SK-N-SH treated with all-trans-retinoic acid at 6 μM for 48 hours (cell line): Measurements from ENCODE around the gene ATP1B1.

Experiments used
- ATAC-seq: fragments of 200-7000 bp; cut with Tn5 transposase; 3 replicates; pipeline ENCODE4 v1.9.1; 2020; ENCODE audit warnings: mild to moderate bottlenecking, moderate library complexity
- ARNTL ChIP-seq: fragments of 450-650 bp; formaldehyde crosslinking; IDR thresholded peaks from 2 replicates; pipeline ENCODE4 v1.5.0; 2020; ENCODE audit warnings: low read depth, mild to moderate bottlenecking, moderate library complexity, borderline replicate concordance
- CREB5 ChIP-seq: fragments of 250-450 bp; sonication (Bioruptor Pico); IDR thresholded peaks from 2 replicates; pipeline ENCODE4 v1.5.1; 2020; ENCODE audit warnings: low read depth, mild to moderate bottlenecking, moderate library complexity
- CSDC2 ChIP-seq: fragments of 250-450 bp; sonication (Bioruptor Pico); IDR thresholded peaks from 2 replicates; pipeline ENCODE4 v1.5.0; 2020; ENCODE audit warnings: mild to moderate bottlenecking, moderate library complexity
- ESRRG ChIP-seq: fragments of 250-450 bp; sonication (Bioruptor Pico); IDR thresholded peaks from 2 replicates; pipeline ENCODE4 v1.6.1; 2021; ENCODE audit warnings: mild to moderate bottlenecking
- GLIS3 ChIP-seq: fragments of 250-450 bp; sonication (Bioruptor Pico); IDR thresholded peaks from 2 replicates; pipeline ENCODE4 v1.5.0; 2020; ENCODE audit warnings: mild to moderate bottlenecking, moderate library complexity
- ISL1 ChIP-seq: fragments of 250-450 bp; sonication (Bioruptor Pico); IDR thresholded peaks from 2 replicates; pipeline ENCODE4 v2.1.2; 2022; ENCODE audit warnings: mild to moderate bottlenecking, moderate library complexity
- OSR1 ChIP-seq: fragments of 250-450 bp; sonication (Bioruptor Pico); IDR thresholded peaks from 2 replicates; pipeline ENCODE4 v1.8.0; 2022; ENCODE audit warnings: moderate library complexity, mild to moderate bottlenecking, inconsistent platforms
- PATZ1 ChIP-seq: fragments of 250-450 bp; sonication (Bioruptor Pico); IDR thresholded peaks from 2 replicates; pipeline ENCODE4 v1.8.0; 2020; ENCODE audit warnings: mild to moderate bottlenecking, moderate library complexity, borderline replicate concordance
- PPARA ChIP-seq: fragments of 250-450 bp; sonication (Bioruptor Pico); IDR thresholded peaks from 2 replicates; pipeline ENCODE4 v1.5.0; 2020; ENCODE audit warnings: mild to moderate bottlenecking, borderline replicate concordance
- RARB ChIP-seq: fragments of 250-450 bp; sonication (Bioruptor Pico); IDR thresholded peaks from 2 replicates; pipeline ENCODE4 v1.8.0; 2021; ENCODE audit warnings: mild to moderate bottlenecking, moderate library complexity
- SNAI2 ChIP-seq: fragments of 250-450 bp; sonication (Bioruptor Pico); IDR thresholded peaks from 2 replicates; pipeline ENCODE4 v1.5.0; 2020; ENCODE audit warnings: mild to moderate bottlenecking, moderate library complexity
- TCF4 ChIP-seq: fragments of 250-450 bp; sonication (Bioruptor Pico); IDR thresholded peaks from 2 replicates; pipeline ENCODE4 v1.8.0; 2021; ENCODE audit warnings: mild to moderate bottlenecking, moderate library complexity, borderline replicate concordance
- TOX ChIP-seq: fragments of 250-450 bp; sonication (Bioruptor Pico); IDR thresholded peaks from 2 replicates; pipeline ENCODE4 v1.8.0; 2021; ENCODE audit warnings: mild to moderate bottlenecking, moderate library complexity, borderline replicate concordance
- TSHZ2 ChIP-seq: fragments of 250-450 bp; sonication (Bioruptor Pico); IDR thresholded peaks from 2 replicates; pipeline ENCODE4 v1.5.0; 2020; ENCODE audit warnings: mild to moderate bottlenecking, moderate library complexity
- ZC3H10 ChIP-seq: fragments of 250-450 bp; sonication (Bioruptor Pico); IDR thresholded peaks from 2 replicates; pipeline ENCODE4 v1.5.1; 2021; ENCODE audit warnings: mild to moderate bottlenecking, moderate library complexity
- ZFP30 ChIP-seq: fragments of 450-650 bp; formaldehyde crosslinking; IDR thresholded peaks from 2 replicates; pipeline ENCODE4 v1.5.0; 2022; ENCODE audit warnings: mild to moderate bottlenecking, moderate library complexity
- ZNF8 ChIP-seq: fragments of 450-650 bp; formaldehyde crosslinking; IDR thresholded peaks from 2 replicates; pipeline ENCODE4 v1.5.0; 2020; ENCODE audit warnings: mild to moderate bottlenecking, moderate library complexity
- TF ChIP-seq, protein P1 (sequence below): fragments of 250-450 bp; sonication (Bioruptor Pico); IDR thresholded peaks from 2 replicates; pipeline ENCODE4 v1.8.0; 2021; ENCODE audit warnings: low read depth, mild to moderate bottlenecking, moderate library complexity, borderline replicate concordance

The ATP1B1 gene

DNA sequence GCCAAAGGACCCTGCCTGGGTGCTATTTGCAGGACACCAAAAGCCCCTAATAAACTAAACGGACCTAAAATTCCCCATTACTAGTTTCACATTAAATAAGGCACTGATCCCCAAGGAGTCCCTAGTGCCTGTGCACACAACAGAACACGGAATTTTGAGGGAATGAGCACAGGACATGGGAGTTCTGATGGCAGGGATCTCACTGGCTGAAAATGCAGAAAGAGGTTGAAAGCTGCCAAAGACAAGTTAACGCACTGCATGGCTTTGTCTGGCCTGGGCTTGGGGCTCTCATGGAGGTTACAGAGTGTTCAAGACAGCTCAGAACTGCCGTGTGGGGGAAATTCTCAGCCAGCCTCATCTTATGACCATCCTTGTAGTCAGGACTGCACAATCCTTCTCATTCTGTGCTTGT is 15.6 kb upstream of the ATP1B1 start:
- no peak for TF ChIP-seq ARNTL (CRISPR knock-in tag)
- TF ChIP-seq PPARA (CRISPR knock-in tag): no peak
- TF ChIP-seq ISL1: no peak
- no peak for TF ChIP-seq GLIS3 (CRISPR knock-in tag)
- TF ChIP-seq ZFP30: no peak
- no peak for ATAC-seq

- peak; percentile 44 for ATAC-seq
Measured at GRCh38 chr1:169091480-169091941, 15.0 kb upstream of the ATP1B1 start.

GRCh38 chr1:169092399-169092798 is 14.1 kb upstream of the ATP1B1 start:
- no peak for TF ChIP-seq TSHZ2 (CRISPR knock-in tag)
- TF ChIP-seq TOX (CRISPR knock-in tag): no peak
- no peak for TF ChIP-seq CREB5 (CRISPR knock-in tag)
- no peak for ATAC-seq

More at GRCh38 chr1:169091480-169091941, 15.0 kb upstream of the ATP1B1 start:
- TF ChIP-seq CSDC2 (no peak), TSHZ2 (CRISPR knock-in tag) (no peak), ISL1 (no peak), ESRRG (CRISPR knock-in tag) (no peak), OSR1 (no peak), PPARA (CRISPR knock-in tag) (no peak), SNAI2 (no peak), ZNF8 (CRISPR knock-in tag) (no peak), GLIS3 (CRISPR knock-in tag) (no peak), ZC3H10 (CRISPR knock-in tag) (no peak), PATZ1 (CRISPR knock-in tag) (no peak), RARB (CRISPR knock-in tag) (no peak), TCF4 (CRISPR knock-in tag) (no peak)
- TF ChIP-seq, protein P1, sequence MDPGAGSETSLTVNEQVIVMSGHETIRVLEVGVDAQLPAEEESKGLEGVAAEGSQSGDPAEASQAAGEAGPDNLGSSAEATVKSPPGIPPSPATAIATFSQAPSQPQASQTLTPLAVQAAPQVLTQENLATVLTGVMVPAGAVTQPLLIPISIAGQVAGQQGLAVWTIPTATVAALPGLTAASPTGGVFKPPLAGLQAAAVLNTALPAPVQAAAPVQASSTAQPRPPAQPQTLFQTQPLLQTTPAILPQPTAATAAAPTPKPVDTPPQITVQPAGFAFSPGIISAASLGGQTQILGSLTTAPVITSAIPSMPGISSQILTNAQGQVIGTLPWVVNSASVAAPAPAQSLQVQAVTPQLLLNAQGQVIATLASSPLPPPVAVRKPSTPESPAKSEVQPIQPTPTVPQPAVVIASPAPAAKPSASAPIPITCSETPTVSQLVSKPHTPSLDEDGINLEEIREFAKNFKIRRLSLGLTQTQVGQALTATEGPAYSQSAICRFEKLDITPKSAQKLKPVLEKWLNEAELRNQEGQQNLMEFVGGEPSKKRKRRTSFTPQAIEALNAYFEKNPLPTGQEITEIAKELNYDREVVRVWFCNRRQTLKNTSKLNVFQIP (CRISPR knock-in tag): no peak
